Suppressor macrophage treated with lipopolysaccharide for 1 hour (primary cell): Measurements from ENCODE around the gene GRK1.

Source experiments
- DNase-seq, 3 donors: peaks; one replicate each; pipeline ENCODE4 v3.0.0-alpha.2; 2020 to 2022

The GRK1 gene

GRCh38 chr13:113783200-113783881 lies 116.3 kb downstream of the GRK1 start:
- no peak for DNase-seq

GRCh38 chr13:113783966-113784644 lies 117.1 kb downstream of the GRK1 start:
- DNase-seq, result no peak

GRCh38 chr13:113784645-113785024 lies 117.6 kb downstream of the GRK1 start:
- DNase-seq, result no peak

GRCh38 chr13:113785051-113786010 lies 118.3 kb downstream of the GRK1 start:
- peak; percentile 61 to 79 (median 69) for DNase-seq

- DNase-seq, result peak; percentile 32 to 52 (median 42)
Observed at GRCh38 chr13:113786262-113786841, 119.3 kb downstream of the GRK1 start.
